ENCODE data around the gene PAQR4.

The PAQR4 gene

GRCh38 chr16:2968738-2969544 is at the start of gene PAQR4:
TSS of gene PAQR4 (plus strand) at chr16:2969348. CDS start at chr16:2969675, 327 bp downstream.
- TF ChIP-seq GATA2 (IDR thresholded peaks at IDR 0.05; ENCODE audit: low read depth, low read length) (no peak), GATA3 (IDR thresholded peaks at IDR 0.05; ENCODE audit: low read depth, low read length) (no peak)

DNA sequence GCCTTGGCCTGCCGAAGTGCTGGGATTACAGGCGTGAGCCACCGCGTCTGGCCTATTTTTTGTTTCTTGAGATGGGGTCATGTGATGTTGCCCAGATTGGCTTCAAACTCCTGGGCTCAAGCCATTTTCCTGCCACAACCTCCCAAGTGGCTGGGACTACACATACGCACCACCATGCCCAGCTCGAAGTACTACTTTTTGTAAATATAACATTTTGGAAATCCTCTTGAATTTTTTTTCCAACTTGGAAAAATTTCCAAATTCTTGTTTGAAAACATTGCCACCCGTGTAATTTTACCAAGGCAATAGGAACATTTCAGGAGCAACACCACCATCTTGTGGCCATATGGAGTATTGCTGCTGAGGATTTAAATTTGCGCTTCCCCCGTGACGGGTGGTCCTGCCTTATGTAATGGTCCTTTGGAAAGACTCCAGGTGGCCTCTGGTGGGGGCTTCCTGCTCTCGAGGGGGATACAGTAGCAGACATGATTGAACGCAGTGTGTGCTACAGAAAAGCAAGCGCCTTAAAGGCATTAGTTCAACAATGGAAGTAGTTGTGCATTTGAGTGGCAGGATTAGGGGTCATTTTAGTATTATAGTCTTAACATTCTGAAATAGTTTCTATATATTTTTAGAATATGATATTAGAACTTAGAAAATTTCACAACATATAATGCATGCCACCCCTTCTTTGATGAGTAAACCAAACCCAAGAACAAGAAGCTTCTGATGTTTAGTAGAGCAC is 49.5 kb upstream of the PAQR4 start:
- TF ChIP-seq GATA3 (IDR thresholded peaks at IDR 0.05; ENCODE audit: low read depth, low read length) (no peak), GATA2 (IDR thresholded peaks at IDR 0.05; ENCODE audit: low read depth, low read length) (no peak)

DNA sequence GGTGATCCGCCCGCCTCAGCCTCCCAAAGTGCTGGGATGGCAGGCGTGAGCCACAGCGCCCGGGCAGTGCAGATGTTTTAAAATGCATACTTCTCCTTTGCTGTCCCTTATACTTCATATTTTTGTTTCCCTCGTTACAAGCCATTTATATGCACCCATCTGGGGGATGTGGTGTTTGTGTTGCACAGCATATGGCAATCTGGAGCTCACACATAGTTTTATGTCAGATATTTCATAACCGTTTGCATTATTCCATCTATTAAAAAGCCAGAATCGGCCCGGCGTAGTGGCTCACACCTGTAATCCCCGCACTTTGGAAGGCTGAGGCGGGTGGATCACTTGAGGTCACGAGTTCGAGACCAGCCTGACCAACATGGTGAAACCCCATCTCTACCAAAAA is 45.7 kb upstream of the PAQR4 start:
- TF ChIP-seq GATA2 (IDR thresholded peaks at IDR 0.05; ENCODE audit: low read depth, low read length) = no peak

GRCh38 chr16:2924901-2925755 is 44.0 kb upstream of the PAQR4 start:
- TF ChIP-seq GATA2 (IDR thresholded peaks at IDR 0.05; ENCODE audit: low read depth, low read length) (no peak), GATA3 (IDR thresholded peaks at IDR 0.05; ENCODE audit: low read depth, low read length) (no peak)

- no peak for TF ChIP-seq GATA2 (IDR thresholded peaks at IDR 0.05; ENCODE audit: low read depth, low read length)
- no peak for TF ChIP-seq GATA3 (IDR thresholded peaks at IDR 0.05; ENCODE audit: low read depth, low read length)
Measured at GRCh38 chr16:2925951-2926649, 43.0 kb upstream of the PAQR4 start.

GRCh38 chr16:2926650-2926999 is 42.5 kb upstream of the PAQR4 start:
- TF ChIP-seq GATA2 (IDR thresholded peaks at IDR 0.05; ENCODE audit: low read depth, low read length) (no peak), GATA3 (IDR thresholded peaks at IDR 0.05; ENCODE audit: low read depth, low read length) (no peak)

- TF ChIP-seq GATA2 (IDR thresholded peaks at IDR 0.05; ENCODE audit: low read depth, low read length) (no peak), GATA3 (IDR thresholded peaks at IDR 0.05; ENCODE audit: low read depth, low read length) (no peak)
Measured at GRCh38 chr16:2927010-2927646, 42.0 kb upstream of the PAQR4 start.

DNA sequence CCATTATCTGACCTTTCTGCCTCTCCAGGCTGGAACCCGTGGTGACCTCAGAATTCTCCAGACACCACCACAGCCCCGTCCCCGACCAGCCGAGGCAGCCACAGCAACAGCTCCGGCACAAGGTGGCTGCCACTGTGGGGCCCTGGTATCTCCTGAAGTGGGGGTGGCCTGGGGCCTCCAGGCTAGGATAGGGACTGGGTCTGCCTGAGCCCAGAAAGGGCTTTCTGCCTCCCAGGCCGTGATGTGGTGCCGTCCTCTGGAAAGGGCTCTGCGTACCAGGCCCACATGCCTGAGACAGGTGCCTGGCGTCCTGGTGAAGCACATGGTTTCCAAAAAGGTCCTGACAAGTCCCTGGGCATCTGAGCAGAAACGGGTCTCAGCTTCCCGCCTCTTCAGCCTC is 40.4 kb upstream of the PAQR4 start:
- TF ChIP-seq GATA2 (IDR thresholded peaks at IDR 0.05; ENCODE audit: low read depth, low read length) (no peak), GATA3 (IDR thresholded peaks at IDR 0.05; ENCODE audit: low read depth, low read length) (no peak)

DNA sequence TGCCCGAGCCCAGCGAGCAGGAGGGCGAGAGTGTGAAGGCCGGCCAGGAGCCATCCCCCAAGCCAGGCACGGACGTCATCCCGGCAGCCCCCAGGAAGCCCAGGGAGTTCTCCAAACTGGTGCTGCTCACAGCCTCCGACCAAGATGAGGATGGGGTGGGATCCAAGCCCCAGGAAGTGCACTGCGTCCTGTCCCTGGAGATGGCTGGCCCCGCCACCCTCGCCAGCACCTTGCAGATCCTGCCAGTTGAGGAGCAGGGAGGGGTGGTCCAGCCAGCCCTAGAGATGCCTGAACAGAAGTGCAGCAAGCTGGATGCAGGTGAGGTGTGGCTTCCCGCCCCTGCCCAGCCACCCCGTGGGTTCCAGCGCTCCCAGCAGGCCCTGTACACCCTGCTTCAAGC is 39.5 kb upstream of the PAQR4 start:
- TF ChIP-seq GATA3 (IDR thresholded peaks at IDR 0.05; ENCODE audit: low read depth, low read length) (no peak), GATA2 (IDR thresholded peaks at IDR 0.05; ENCODE audit: low read depth, low read length) (no peak)

DNA sequence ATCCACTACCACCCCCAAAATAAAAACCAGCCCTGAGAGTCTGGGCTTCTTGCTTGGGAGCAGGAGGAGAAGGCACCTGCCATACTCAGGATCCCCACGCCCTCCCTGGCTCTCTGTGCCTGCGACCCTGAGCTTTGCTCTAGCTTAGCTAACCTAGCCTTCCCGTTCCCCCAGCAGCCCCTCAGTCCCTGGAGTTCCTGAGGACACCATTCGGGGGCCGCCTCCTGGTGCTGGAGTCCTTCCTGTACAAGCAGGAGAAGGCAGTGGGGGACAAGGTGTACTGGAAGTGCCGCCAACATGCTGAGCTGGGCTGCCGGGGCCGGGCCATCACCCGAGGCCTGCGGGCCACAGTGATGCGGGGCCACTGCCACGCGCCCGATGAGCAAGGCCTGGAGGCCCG is 38.9 kb upstream of the PAQR4 start:
- TF ChIP-seq GATA3 (IDR thresholded peaks at IDR 0.05; ENCODE audit: low read depth, low read length) = no peak
- TF ChIP-seq GATA2 (IDR thresholded peaks at IDR 0.05; ENCODE audit: low read depth, low read length) = no peak

- TF ChIP-seq GATA2 (IDR thresholded peaks at IDR 0.05; ENCODE audit: low read depth, low read length) (no peak), GATA3 (IDR thresholded peaks at IDR 0.05; ENCODE audit: low read depth, low read length) (no peak)
Measured at GRCh38 chr16:2933136-2933535, 36.0 kb upstream of the PAQR4 start.

- no peak for TF ChIP-seq GATA2 (IDR thresholded peaks at IDR 0.05; ENCODE audit: low read depth, low read length)
- TF ChIP-seq GATA3 (IDR thresholded peaks at IDR 0.05; ENCODE audit: low read depth, low read length) = no peak
Measured at GRCh38 chr16:2933701-2934100, 35.4 kb upstream of the PAQR4 start.

GRCh38 chr16:2934450-2934849 is 34.7 kb upstream of the PAQR4 start:
- no peak for TF ChIP-seq GATA3 (IDR thresholded peaks at IDR 0.05; ENCODE audit: low read depth, low read length)
- no peak for TF ChIP-seq GATA2 (IDR thresholded peaks at IDR 0.05; ENCODE audit: low read depth, low read length)
